Spleen (tissue), 7 donors: ENCODE measurements around the gene MAP1A.

ENCODE experiments used
- CTCF ChIP-seq, 11 experiments: fragments of 200-600 bp in 7 of 11; fragments of 450-650 bp in 4 of 11; sonication (generic) in 4 of 11; IDR thresholded peaks in 8 of 11; conservative IDR thresholded peaks in 3 of 11; 1 replicate in 7 of 11; 2 replicates in 4 of 11; pipeline versions ENCODE4 v1.4.0 to v1.8.0; 2016 to 2021; ENCODE audit warnings: antibody characterized with exemption in 11 of 11, inconsistent platforms in 4 of 11, mild to moderate bottlenecking in 1 of 11
- POLR2A ChIP-seq, 3 donors: fragments of 450-650 bp; IDR thresholded peaks; one replicate each; pipeline ENCODE4 v1.5.1; 2017; ENCODE audit warnings: antibody characterized with exemption in 3 of 3, mild to moderate bottlenecking in 1 of 3
- POLR2AphosphoS5 ChIP-seq, 3 donors: sonication (generic); formaldehyde crosslinking; IDR thresholded peaks; one replicate each; pipeline ENCODE4 v1.5.1; 2017; ENCODE audit warnings: antibody characterized with exemption in 3 of 3
- donor health status: DM: no; HTN: no; CAD: no; lungs with moderate emphysema.
- donor health status: DM: no; HTN: no; CAD: no.
- donor health status: DM: no; HTN: no; CAD: no.

GRCh38 chr15:43525131-43525530 lies 7.7 kb downstream of the MAP1A start:
- TF ChIP-seq CTCF (IDR thresholded peaks at IDR 0.05 in 8 of 11, conservative IDR thresholded peaks at IDR 0.05 in 3 of 11) (no peak), POLR2AphosphoS5 (IDR thresholded peaks at IDR 0.05) (no peak), POLR2A (IDR thresholded peaks at IDR 0.05) (no peak)
